ENCODE measurements around the gene USP1. TPM values are rescaled to one million over a fixed set of nuclear protein-coding genes. Genes with fewer than 3 reads are reported as not detected.

The USP1 gene
- total RNA-seq, 4 donors from 2014 or later: 11.8 to 23.4 (median 17.3) TPM

DNA sequence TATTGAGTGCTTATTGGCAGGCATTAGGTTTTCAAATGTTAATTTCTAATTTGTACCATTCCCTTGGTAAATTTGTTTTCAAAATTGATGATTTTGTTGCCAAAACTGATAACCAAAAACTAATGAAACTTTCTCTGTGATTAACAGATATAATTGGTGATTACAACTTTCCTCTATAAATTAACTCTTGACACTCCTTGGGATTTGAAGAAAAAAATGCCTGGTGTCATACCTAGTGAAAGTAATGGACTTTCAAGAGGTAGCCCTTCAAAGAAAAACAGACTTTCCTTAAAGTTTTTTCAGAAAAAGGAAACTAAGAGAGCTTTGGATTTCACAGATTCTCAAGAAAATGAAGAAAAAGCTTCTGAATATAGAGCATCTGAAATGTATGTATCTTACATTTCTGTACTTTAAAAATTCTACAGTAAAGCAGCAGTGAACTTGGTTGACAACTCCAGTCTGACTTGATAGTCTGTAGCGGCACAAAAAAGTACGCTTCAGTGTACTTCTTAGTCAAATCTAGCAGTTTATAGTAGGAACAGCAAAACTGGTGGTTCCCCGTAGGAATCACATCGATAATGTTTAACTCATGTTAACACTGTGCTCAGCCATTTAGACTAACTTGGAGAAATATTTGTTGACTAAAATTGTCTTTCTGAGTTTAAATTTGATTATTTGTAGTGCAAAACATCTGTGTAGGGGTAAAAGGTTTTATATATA, 3.0 kb downstream of the USP1 start:
- Histone ChIP-seq H3K4me1 (peaks cover 22 to 32% of the 10 kb centered on the region in 2 donors), H3K36me3 (peaks cover 0 to 23% of the 10 kb centered on the region in 2 donors), H3K4me3 (no peak overlapping the region), H3K9me3 (no peaks in the 10 kb centered on the region), H3K27me3 (no peaks in the 10 kb centered on the region), H3K27ac (no peak overlapping the region)
- intact Hi-C loops (cut with DNase I; ENCODE audit: low total_unique reads) (loop anchor here (5.0 to 10.0 kb wide), 2 partner anchors 247 to 925 kb away; partner anchors contain the start of genes ALG6 and DOCK7), in situ Hi-C loops (cut with MboI; ENCODE audit: low sequenced_read_pairs in 4 of 4) (no loop called here)
- no peak for DNase-seq
- TF ChIP-seq, protein P1, sequence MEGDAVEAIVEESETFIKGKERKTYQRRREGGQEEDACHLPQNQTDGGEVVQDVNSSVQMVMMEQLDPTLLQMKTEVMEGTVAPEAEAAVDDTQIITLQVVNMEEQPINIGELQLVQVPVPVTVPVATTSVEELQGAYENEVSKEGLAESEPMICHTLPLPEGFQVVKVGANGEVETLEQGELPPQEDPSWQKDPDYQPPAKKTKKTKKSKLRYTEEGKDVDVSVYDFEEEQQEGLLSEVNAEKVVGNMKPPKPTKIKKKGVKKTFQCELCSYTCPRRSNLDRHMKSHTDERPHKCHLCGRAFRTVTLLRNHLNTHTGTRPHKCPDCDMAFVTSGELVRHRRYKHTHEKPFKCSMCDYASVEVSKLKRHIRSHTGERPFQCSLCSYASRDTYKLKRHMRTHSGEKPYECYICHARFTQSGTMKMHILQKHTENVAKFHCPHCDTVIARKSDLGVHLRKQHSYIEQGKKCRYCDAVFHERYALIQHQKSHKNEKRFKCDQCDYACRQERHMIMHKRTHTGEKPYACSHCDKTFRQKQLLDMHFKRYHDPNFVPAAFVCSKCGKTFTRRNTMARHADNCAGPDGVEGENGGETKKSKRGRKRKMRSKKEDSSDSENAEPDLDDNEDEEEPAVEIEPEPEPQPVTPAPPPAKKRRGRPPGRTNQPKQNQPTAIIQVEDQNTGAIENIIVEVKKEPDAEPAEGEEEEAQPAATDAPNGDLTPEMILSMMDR (IDR thresholded peaks at IDR 0.05 in 4 of 5, conservative IDR thresholded peaks at IDR 0.05 in 1 of 5): no peak
- TF ChIP-seq POLR2A (IDR thresholded peaks at IDR 0.05): no peak
- ATAC-seq: no peak

DNA sequence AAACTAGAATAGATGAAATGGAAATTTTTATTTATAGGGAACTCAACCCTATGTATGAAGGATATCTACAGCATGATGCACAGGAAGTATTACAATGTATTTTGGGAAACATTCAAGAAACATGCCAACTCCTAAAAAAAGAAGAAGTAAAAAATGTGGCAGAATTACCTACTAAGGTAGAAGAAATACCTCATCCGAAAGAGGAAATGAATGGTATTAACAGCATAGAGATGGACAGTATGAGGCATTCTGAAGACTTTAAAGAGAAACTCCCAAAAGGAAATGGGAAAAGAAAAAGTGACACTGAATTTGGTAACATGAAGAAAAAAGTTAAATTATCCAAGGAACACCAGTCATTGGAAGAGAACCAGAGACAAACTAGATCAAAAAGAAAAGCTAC, 7.9 kb downstream of the USP1 start:
- DNase-seq: no peak
- no peak overlapping the region for H3K4me3 ChIP-seq
- H3K36me3 ChIP-seq: peaks cover 0 to 69% of the 10 kb centered on the region in 2 donors
- TF ChIP-seq, protein P1 (IDR thresholded peaks at IDR 0.05 in 4 of 5, conservative IDR thresholded peaks at IDR 0.05 in 1 of 5): no peak
- TF ChIP-seq POLR2A (IDR thresholded peaks at IDR 0.05): no peak
- no peaks in the 10 kb centered on the region for H3K9me3 ChIP-seq
- in situ Hi-C loops (cut with MboI; ENCODE audit: low sequenced_read_pairs in 4 of 4): no loop called here
- peaks cover 4 to 8% of the 10 kb centered on the region in 2 donors for H3K4me1 ChIP-seq
- intact Hi-C loops (cut with DNase I; ENCODE audit: low total_unique reads): no loop called here
- no peak for ATAC-seq
- no peaks in the 10 kb centered on the region for H3K27me3 ChIP-seq
- no peak overlapping the region for H3K27ac ChIP-seq

DNA sequence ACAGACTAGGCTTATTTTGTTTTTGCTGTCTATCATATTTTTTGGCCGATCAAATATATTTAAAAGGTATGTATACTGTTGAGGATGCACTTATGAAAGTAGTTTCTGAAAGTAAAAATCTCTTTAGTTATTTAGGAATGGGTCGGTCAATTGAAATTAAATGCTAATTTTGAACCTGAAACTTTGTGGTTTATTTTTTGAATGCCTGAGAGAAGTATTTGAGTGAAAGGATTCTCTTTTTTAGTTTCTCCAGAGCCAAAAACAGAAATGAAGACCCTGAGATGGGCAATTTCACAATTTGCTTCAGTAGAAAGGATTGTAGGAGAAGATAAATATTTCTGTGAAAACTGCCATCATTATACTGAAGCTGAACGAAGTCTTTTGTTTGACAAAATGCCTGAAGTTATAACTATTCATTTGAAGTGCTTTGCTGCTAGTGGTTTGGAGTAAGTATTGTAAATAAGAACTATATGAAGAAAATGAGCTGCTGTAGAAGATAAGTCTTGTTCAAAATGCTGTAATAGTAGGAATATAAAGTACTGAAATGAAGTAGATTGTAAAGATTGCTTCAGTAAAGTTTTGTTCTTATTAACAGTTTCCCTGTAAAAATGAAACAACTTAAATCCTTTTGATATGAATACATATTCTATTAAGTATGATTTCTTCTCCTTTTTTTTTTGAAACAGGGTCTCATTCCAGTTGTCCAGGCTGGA, 11.5 kb downstream of the USP1 start:
- H3K9me3 ChIP-seq: no peaks in the 10 kb centered on the region
- no peaks in the 10 kb centered on the region for H3K4me1 ChIP-seq
- no peak for DNase-seq
- TF ChIP-seq, protein P1 (IDR thresholded peaks at IDR 0.05 in 4 of 5, conservative IDR thresholded peaks at IDR 0.05 in 1 of 5): no peak
- no peak for TF ChIP-seq POLR2A (IDR thresholded peaks at IDR 0.05)
- no peak overlapping the region for H3K27ac ChIP-seq
- H3K4me3 ChIP-seq: no peak overlapping the region
- in situ Hi-C loops (cut with MboI; ENCODE audit: low sequenced_read_pairs in 4 of 4) (no loop called here), intact Hi-C loops (cut with DNase I; ENCODE audit: low total_unique reads) (no loop called here)
- peaks cover 0 to 70% of the 10 kb centered on the region in 2 donors for H3K36me3 ChIP-seq
- H3K27me3 ChIP-seq: no peaks in the 10 kb centered on the region
- no peak for ATAC-seq

DNA sequence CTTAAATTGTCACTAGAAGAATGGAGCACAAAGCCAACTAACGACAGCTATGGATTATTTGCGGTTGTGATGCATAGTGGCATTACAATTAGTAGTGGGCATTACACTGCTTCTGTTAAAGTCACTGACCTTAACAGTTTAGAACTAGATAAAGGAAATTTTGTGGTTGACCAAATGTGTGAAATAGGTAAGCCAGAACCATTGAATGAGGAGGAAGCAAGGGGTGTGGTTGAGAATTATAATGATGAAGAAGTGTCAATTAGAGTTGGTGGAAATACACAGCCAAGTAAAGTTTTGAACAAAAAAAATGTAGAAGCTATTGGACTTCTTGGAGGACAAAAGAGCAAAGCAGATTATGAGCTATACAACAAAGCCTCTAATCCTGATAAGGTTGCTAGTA, 13.5 kb downstream of the USP1 start:
- DNase-seq: no peak
- Histone ChIP-seq H3K36me3 (peaks cover 0 to 53% of the 10 kb centered on the region in 2 donors), H3K27me3 (no peaks in the 10 kb centered on the region), H3K9me3 (no peaks in the 10 kb centered on the region), H3K4me1 (no peaks in the 10 kb centered on the region), H3K27ac (no peak overlapping the region), H3K4me3 (no peak overlapping the region)
- in situ Hi-C loops (cut with MboI; ENCODE audit: low sequenced_read_pairs in 4 of 4) (no loop called here), intact Hi-C loops (cut with DNase I; ENCODE audit: low total_unique reads) (no loop called here)
- no peak for ATAC-seq
- TF ChIP-seq, protein P1 (IDR thresholded peaks at IDR 0.05 in 4 of 5, conservative IDR thresholded peaks at IDR 0.05 in 1 of 5): no peak
- no peak for TF ChIP-seq POLR2A (IDR thresholded peaks at IDR 0.05)

All from gastrocnemius medialis (tissue), 4 donors.